Fibroblast of lung (primary cell): ENCODE results near the gene EXOSC10. TPM values are rescaled to one million over a fixed set of nuclear protein-coding genes. Genes with fewer than 3 reads are reported as not detected.
A peak's percentile ranks its signal among the peaks of the same experiment; 100 is the strongest.

Experiments
- DNase-seq, 2 donors: peaks; one replicate each; pipeline versions ENCODE4 v3.0.0 to v3.0.0-alpha.2; 2010; ENCODE audit warnings: low read depth in 2 of 2
- H2AFZ ChIP-seq: 2 replicates; pipeline ENCODE4 v1.5.1; 2012; ENCODE audit warnings: low read length, control low read depth, inconsistent platforms
- H3K27ac ChIP-seq: 2 replicates; pipeline ENCODE4 v1.5.1; 2011; ENCODE audit warnings: low read length, control low read depth; ENCODE audit not compliant: insufficient read depth
- H3K27me3 ChIP-seq: 2 replicates; pipeline ENCODE4 v1.5.1; 2011; ENCODE audit warnings: mild to moderate bottlenecking, low read length; ENCODE audit not compliant: control insufficient read depth, insufficient read depth
- H3K36me3 ChIP-seq: 2 replicates; pipeline ENCODE4 v1.5.1; 2011; ENCODE audit warnings: low read length; ENCODE audit not compliant: control insufficient read depth, insufficient read depth
- H3K4me1 ChIP-seq: 2 replicates; pipeline ENCODE4 v1.5.1; 2011; ENCODE audit warnings: low read length; ENCODE audit not compliant: control insufficient read depth, insufficient read depth; ENCODE audit errors: extremely low read depth
- H3K4me2 ChIP-seq: 2 replicates; pipeline ENCODE4 v1.5.1; 2011; ENCODE audit warnings: low read length, control low read depth; ENCODE audit not compliant: insufficient read depth; ENCODE audit errors: extremely low read depth
- H3K4me3 ChIP-seq, 4 experiments: fragments of 200-600 bp in 1 of 4; sonication (generic) in 1 of 4; replicated peaks in 1 of 4; 2 replicates each; pipeline ENCODE4 v1.5.1; 2011 to 2016; ENCODE audit warnings: low read length in 4 of 4, low read depth in 3 of 4, mild to moderate bottlenecking in 3 of 4, control low read depth in 2 of 4, inconsistent platforms in 1 of 4, mixed read lengths in 1 of 4; ENCODE audit not compliant: insufficient read depth in 1 of 4; ENCODE audit errors: control extremely low read depth in 1 of 4
- H3K79me2 ChIP-seq: 2 replicates; pipeline ENCODE4 v1.5.1; 2012; ENCODE audit warnings: mild to moderate bottlenecking, low read length, inconsistent platforms; ENCODE audit not compliant: control insufficient read depth, insufficient read depth
- H3K9ac ChIP-seq: 2 replicates; pipeline ENCODE4 v1.5.1; 2011; ENCODE audit warnings: mild to moderate bottlenecking, low read length, control low read depth; ENCODE audit not compliant: insufficient read depth
- H3K9me3 ChIP-seq: 2 replicates; pipeline ENCODE4 v1.5.1; 2012; ENCODE audit warnings: low read depth, low read length; ENCODE audit not compliant: control insufficient read depth, insufficient read depth
- H4K20me1 ChIP-seq: 2 replicates; pipeline ENCODE4 v1.5.1; 2011; ENCODE audit warnings: low read length; ENCODE audit not compliant: control insufficient read depth, insufficient read depth; ENCODE audit errors: extremely low read depth
- EZH2 ChIP-seq: IDR thresholded peaks from 2 replicates; pipeline ENCODE4 v1.5.1; 2012; ENCODE audit warnings: low read length, control low read depth, mild to moderate bottlenecking; ENCODE audit errors: missing control alignments
- polyA plus RNA-seq, 2 donors: library from polyadenylated mRNA; depleted of rRNA in 1 of 2; stranded (reverse) in 1 of 2; unstranded in 1 of 2; fragments of >200 nt; gene quantifications; 2 replicates each; pipeline ENCODE4 v1.2.1, GENCODE V29; 2011 to 2012; ENCODE audit warnings: missing spikeins in 1 of 2
- total RNA-seq: library from RNA; depleted of rRNA; stranded (reverse); fragments of >200 nt; gene quantifications from 2 replicates; pipeline ENCODE4 v1.2.1, GENCODE V29; 2014
- TF ChIP-seq, protein P1 (sequence below), 2 donors: IDR thresholded peaks in 1 of 2; conservative IDR thresholded peaks in 1 of 2; 1 replicate in 1 of 2; 2 replicates in 1 of 2; pipeline ENCODE4 v1.5.1; 2011 to 2012; ENCODE audit warnings: low read length in 2 of 2, control low read depth in 1 of 2, inconsistent platforms in 1 of 2, low read depth in 1 of 2, mild to moderate bottlenecking in 1 of 2

EXOSC10 gene
- total and polyA plus RNA-seq, 2 donors (not counting 1 experiment from before 2014, with no cell fraction given) = 36.2 to 56.3 TPM

DNA sequence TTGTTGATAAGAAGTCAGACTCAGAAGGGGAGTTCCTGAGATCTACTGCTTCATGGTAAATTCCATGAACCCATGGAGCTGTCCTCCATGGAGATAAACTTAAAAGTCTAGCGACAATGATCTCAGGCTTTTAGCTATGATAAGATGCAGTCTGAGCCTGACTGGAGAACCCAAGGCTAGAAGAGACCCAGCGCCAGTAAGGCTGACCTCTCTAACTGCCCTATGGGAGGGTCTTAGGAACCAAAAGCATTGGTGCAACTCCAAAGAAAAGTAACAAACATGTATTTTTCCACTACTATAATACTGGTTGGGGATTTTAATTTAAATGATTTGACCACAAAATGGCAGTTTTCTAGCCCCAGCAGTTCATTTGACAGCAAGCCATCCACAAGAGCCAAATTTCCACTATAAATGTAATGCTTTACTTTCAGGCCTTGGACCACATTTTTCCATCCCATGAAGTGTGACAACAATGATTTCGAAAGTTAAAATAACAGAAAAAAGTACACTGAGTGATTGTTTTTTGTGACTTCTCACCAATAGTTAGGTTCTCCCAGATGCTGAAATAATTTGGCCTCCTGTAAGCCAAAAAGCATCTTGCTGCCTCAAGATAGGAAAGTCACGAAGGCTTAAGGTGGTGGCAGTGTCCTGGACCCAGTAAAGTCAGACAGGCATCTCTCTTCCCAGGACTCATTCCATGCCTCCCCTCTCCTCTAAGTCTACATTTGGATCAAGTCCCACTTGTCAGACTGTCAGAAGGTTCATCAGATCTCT, 43.1 kb upstream of the EXOSC10 start:
- H3K9ac ChIP-seq = no peak overlapping the region
- peak in 1 of 2 donors; percentile 15 for DNase-seq
- no peaks in the 10 kb centered on the region for H4K20me1 ChIP-seq
- H3K36me3 ChIP-seq = peaks cover 2% of the 10 kb centered on the region
- H3K4me1 ChIP-seq = peaks cover 10% of the 10 kb centered on the region
- no peaks in the 10 kb centered on the region for H3K9me3 ChIP-seq
- H3K27ac ChIP-seq = no peak overlapping the region
- no peak overlapping the region for H2AFZ ChIP-seq
- no peaks in the 10 kb centered on the region for H3K27me3 ChIP-seq
- no peak overlapping the region for H3K4me2 ChIP-seq
- H3K79me2 ChIP-seq = no peaks in the 10 kb centered on the region
- TF ChIP-seq EZH2 = no peak
- TF ChIP-seq, protein P1, sequence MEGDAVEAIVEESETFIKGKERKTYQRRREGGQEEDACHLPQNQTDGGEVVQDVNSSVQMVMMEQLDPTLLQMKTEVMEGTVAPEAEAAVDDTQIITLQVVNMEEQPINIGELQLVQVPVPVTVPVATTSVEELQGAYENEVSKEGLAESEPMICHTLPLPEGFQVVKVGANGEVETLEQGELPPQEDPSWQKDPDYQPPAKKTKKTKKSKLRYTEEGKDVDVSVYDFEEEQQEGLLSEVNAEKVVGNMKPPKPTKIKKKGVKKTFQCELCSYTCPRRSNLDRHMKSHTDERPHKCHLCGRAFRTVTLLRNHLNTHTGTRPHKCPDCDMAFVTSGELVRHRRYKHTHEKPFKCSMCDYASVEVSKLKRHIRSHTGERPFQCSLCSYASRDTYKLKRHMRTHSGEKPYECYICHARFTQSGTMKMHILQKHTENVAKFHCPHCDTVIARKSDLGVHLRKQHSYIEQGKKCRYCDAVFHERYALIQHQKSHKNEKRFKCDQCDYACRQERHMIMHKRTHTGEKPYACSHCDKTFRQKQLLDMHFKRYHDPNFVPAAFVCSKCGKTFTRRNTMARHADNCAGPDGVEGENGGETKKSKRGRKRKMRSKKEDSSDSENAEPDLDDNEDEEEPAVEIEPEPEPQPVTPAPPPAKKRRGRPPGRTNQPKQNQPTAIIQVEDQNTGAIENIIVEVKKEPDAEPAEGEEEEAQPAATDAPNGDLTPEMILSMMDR (conservative IDR thresholded peaks at IDR 0.05 in 1 of 2, IDR thresholded peaks at IDR 0.05 in 1 of 2; ENCODE audit: low read depth in 1 of 2, low read length in 2 of 2) = no peak
- no peak overlapping the region for H3K4me3 ChIP-seq

DNA sequence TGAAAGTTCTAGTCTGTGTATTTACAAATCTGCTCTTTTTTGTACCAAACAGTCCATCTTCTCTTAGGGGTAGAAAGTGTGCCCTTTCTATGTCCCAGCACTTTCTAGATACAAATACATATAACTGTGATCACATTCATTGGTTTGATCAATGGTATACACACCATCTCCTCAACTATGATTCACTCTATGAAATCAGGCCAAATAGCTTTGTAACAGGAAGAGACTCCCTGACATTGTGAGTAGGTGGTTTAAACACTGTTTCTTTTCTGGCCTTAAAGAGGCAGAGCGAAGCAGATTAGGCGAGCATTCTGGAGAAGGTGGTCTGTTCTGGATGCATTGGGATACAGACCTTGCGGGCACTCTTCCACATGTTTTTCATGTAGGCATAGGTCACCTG, 39.3 kb upstream of the EXOSC10 start:
- peak; percentile 56 to 77 for DNase-seq
- no peaks in the 10 kb centered on the region for H4K20me1 ChIP-seq
- no peak for TF ChIP-seq EZH2
- TF ChIP-seq, protein P1 (conservative IDR thresholded peaks at IDR 0.05 in 1 of 2, IDR thresholded peaks at IDR 0.05 in 1 of 2; ENCODE audit: low read depth in 1 of 2, low read length in 2 of 2) = no peak
- peak overlapping the region; percentile 40 for H3K27ac ChIP-seq
- peaks cover 6% of the 10 kb centered on the region for H3K36me3 ChIP-seq
- no peak overlapping the region for H2AFZ ChIP-seq
- no peaks in the 10 kb centered on the region for H3K79me2 ChIP-seq
- peaks cover 22% of the 10 kb centered on the region for H3K4me1 ChIP-seq
- H3K9me3 ChIP-seq = no peaks in the 10 kb centered on the region
- H3K4me3 ChIP-seq = no peak overlapping the region
- H3K4me2 ChIP-seq = no peak overlapping the region
- H3K9ac ChIP-seq = no peak overlapping the region
- no peaks in the 10 kb centered on the region for H3K27me3 ChIP-seq

DNA sequence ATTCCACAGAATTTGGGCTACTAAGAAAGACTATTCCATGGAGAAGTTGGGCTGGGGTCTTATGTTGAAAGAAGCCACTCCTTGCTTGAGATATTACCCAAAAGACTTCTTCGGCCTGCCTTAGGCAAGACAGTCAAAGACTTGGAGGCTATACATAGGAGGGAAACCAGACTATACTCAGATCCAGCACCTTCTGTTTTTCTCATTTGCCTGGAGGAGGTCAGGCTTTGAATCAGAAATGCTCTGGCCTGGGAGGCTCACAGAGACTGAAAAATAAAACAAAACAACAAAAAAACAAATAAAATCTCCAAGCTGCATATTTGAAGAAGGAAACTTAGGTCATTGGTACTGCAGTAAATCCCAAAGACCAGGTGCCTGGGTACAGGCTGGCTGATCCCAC, 38.4 kb upstream of the EXOSC10 start:
- Histone ChIP-seq H3K9me3 (no peaks in the 10 kb centered on the region), H3K9ac (no peak overlapping the region), H3K4me2 (no peak overlapping the region), H3K79me2 (no peaks in the 10 kb centered on the region), H2AFZ (no peak overlapping the region), H3K36me3 (peaks cover 9% of the 10 kb centered on the region), H3K4me3 (no peak overlapping the region), H4K20me1 (no peaks in the 10 kb centered on the region), H3K27me3 (no peaks in the 10 kb centered on the region), H3K4me1 (peaks cover 25% of the 10 kb centered on the region), H3K27ac (no peak overlapping the region)
- no peak for DNase-seq
- TF ChIP-seq, protein P1 (conservative IDR thresholded peaks at IDR 0.05 in 1 of 2, IDR thresholded peaks at IDR 0.05 in 1 of 2; ENCODE audit: low read depth in 1 of 2, low read length in 2 of 2) = no peak
- no peak for TF ChIP-seq EZH2
